T-cell (primary cell): ENCODE measurements around the gene SEL1L2. TPM values are rescaled to one million over a fixed set of nuclear protein-coding genes. Genes with fewer than 3 reads are reported as not detected.

Experiments used
- ATAC-seq, 4 experiments: fragments of 200-7000 bp in 3 of 4; fragments of 150-1000 bp in 1 of 4; cut with Tn5 transposase; replicated peaks in 1 of 4; 1 replicate in 3 of 4; 2 replicates in 1 of 4; pipeline ENCODE4 v1.10.0; 2021; ENCODE audit warnings: moderate library complexity in 3 of 4, mild to moderate bottlenecking in 2 of 4, moderate number of reproducible peaks in 1 of 4
- CTCF ChIA-PET, 2 donors: fragments of 300-600 bp; sonication (Branson Sonifier 250); formaldehyde crosslinking; loops; one replicate each; lab custom pipeline; 2022; ENCODE audit warnings: antibody characterized with exemption in 2 of 2; lab: Charles Lee
- POLR2A ChIA-PET, 2 donors: fragments of 300-600 bp; sonication (Branson Sonifier 250); formaldehyde crosslinking; loops; one replicate each; lab custom pipeline; 2022; ENCODE audit warnings: antibody characterized with exemption in 2 of 2; lab: Charles Lee
- DNase-seq, 35 experiments: peaks; one replicate each; pipeline versions ENCODE4 v3.0.0 to v3.0.0-alpha.2; 2013 to 2023
- H3K27ac ChIP-seq: one replicate; pipeline ENCODE4 v1.5.1; 2013; ENCODE audit warnings: low read length
- H3K27me3 ChIP-seq, 2 experiments: replicated peaks in 1 of 2; 1 replicate in 1 of 2; 2 replicates in 1 of 2; pipeline versions ENCODE4 v1.6.1 to v1.7.0; 2013; ENCODE audit warnings: low read length in 1 of 2, mixed read lengths in 1 of 2; ENCODE audit not compliant: control insufficient read depth in 2 of 2, insufficient read depth in 2 of 2; ENCODE audit errors: extremely low read depth in 1 of 2
- H3K36me3 ChIP-seq, 2 donors: 1 replicate in 1 of 2; 2 replicates in 1 of 2; pipeline versions ENCODE4 v1.6.1 to v1.7.0; 2013; ENCODE audit warnings: low read length in 1 of 2; ENCODE audit not compliant: control insufficient read depth in 2 of 2, insufficient read depth in 1 of 2; ENCODE audit errors: extremely low read depth in 1 of 2
- H3K4me1 ChIP-seq, 2 experiments: 1 replicate in 1 of 2; 2 replicates in 1 of 2; pipeline versions ENCODE4 v1.6.1 to v1.7.0; 2013; ENCODE audit warnings: low read length in 2 of 2, mixed read lengths in 1 of 2; ENCODE audit not compliant: insufficient read depth in 2 of 2, control insufficient read depth in 1 of 2; ENCODE audit errors: extremely low read depth in 1 of 2
- H3K4me3 ChIP-seq, 2 donors: 1 replicate in 1 of 2; 2 replicates in 1 of 2; pipeline versions ENCODE4 v1.5.1 to v1.7.0; 2013; ENCODE audit warnings: mild to moderate bottlenecking in 2 of 2, low read length in 1 of 2, moderate library complexity in 1 of 2; ENCODE audit not compliant: control insufficient read depth in 1 of 2; ENCODE audit errors: extremely low read depth in 1 of 2
- H3K9me3 ChIP-seq: 2 replicates; pipeline ENCODE4 v1.7.0; 2013
- H3K27ac Mint-ChIP-seq, 2 donors: one replicate each; pipeline ENCODE4 v1.8.0; 2020 to 2021; ENCODE audit warnings: mild to moderate bottlenecking in 2 of 2, mixed read lengths in 2 of 2
- H3K27me3 Mint-ChIP-seq, 2 donors: one replicate each; pipeline ENCODE4 v1.8.0; 2021 to 2022; ENCODE audit warnings: mixed read lengths in 2 of 2
- H3K36me3 Mint-ChIP-seq: one replicate; pipeline ENCODE4 v1.8.0; 2021; ENCODE audit warnings: mixed read lengths
- H3K4me1 Mint-ChIP-seq, 3 donors: one replicate each; pipeline ENCODE4 v1.8.0; 2020 to 2022; ENCODE audit warnings: mixed read lengths in 3 of 3, mild to moderate bottlenecking in 1 of 3
- H3K4me3 Mint-ChIP-seq, 3 donors: one replicate each; pipeline ENCODE4 v1.8.0; 2020 to 2022; ENCODE audit warnings: mild to moderate bottlenecking in 3 of 3, mixed read lengths in 3 of 3, moderate library complexity in 3 of 3
- H3K9me3 Mint-ChIP-seq, 3 donors: one replicate each; pipeline ENCODE4 v1.8.0; 2020 to 2022; ENCODE audit warnings: mixed read lengths in 3 of 3
- WGBS: methylation state at CpG from one replicate; pipeline ENCODE4 v1.1.5; 2013; ENCODE audit warnings: missing lambda C conversion rate; ENCODE audit not compliant: insufficient coverage; 5-methylcytosine and 5-hydroxymethylcytosine counted together
- total RNA-seq, 35 experiments: library from RNA in 6 of 35; stranded (reverse) in 6 of 35; fragments of 120-200 nt in 1 of 35; gene quantifications; one replicate each; pipeline versions ENCODE4 v1.2.1 to v1.2.4 and lab custom pipeline; 2013 to 2026

Gene SEL1L2
- total RNA-seq, 5 donors from 2014 or later (not counting 1 experiment from before 2014, with no cell fraction given), result not detected

DNA sequence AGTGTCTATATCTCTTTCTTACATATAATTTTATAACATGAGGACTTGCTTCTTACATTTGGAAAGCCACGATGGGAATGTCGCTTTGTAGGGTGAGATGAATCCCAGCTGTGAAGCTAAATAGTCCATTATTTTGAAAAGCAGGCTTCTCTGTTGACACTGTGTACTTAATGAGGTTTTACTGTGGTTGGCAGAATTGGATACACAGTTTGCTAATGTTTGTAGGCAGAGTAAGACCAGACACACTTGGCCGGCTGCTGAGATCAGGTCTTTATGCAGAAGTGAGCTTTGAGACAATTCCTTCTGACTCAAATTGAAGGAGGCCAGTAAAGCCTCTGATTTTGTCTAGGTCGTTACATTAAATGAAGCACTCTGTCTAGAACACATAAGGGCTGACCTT, 112.6 kb downstream of the SEL1L2 start:
- Histone ChIP-seq H3K4me3 (no peak overlapping the region), H3K36me3 (no peaks in the 10 kb centered on the region), H3K27ac (no peak overlapping the region), H3K4me1 (no peaks in the 10 kb centered on the region), H3K9me3 (no peaks in the 10 kb centered on the region), H3K27me3 (peaks cover 0 to 7% of the 10 kb centered on the region in 2 experiments)
- no peak for DNase-seq
- Mint-ChIP-seq H3K27ac (no peak overlapping the region), H3K4me1 (no peaks in the 10 kb centered on the region), H3K9me3 (no peaks in the 10 kb centered on the region), H3K27me3 (peaks cover 0 to 6% of the 10 kb centered on the region in 2 donors), H3K36me3 (no peaks in the 10 kb centered on the region), H3K4me3 (no peak overlapping the region)
- WGBS, result 71% methylated on average over 2 of the region's 4 CpGs
- ATAC-seq, result no peak
- ChIA-PET CTCF (interaction anchor here in 1 of 2 donors (0.6 kb wide), 1 partner anchor 276 kb away, joined by 3 read pairs; no protein-coding TSS in a partner anchor), POLR2A (no interaction called here)

DNA sequence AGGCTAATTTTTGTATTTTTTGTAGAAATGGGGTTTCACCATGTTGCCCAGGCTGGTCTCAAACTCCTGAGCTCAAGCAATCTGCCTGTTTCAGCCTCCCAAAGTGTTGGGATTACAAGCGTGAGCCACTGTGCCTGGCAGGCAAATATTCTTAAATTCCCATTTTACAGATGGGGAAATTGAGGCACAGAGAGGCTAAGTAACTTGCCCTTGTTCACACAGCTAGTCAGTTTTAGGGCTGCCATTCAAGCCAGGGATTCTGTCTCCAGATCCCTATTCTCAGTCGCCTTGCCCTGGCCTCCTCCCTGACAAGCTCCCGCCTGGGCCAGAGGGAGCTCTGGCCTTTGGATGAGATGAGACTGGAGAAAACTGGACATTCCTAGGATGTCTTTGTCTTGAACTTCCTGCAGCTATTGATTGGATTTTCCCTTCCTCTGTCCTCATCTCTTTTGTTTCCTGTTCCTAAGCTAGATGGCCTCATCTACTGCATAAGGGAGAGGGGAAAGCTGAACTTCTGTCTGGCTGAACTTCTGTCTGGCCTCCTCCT, 115.1 kb downstream of the SEL1L2 start:
- CTCF ChIA-PET, result no interaction called here
- no peak for DNase-seq
- ATAC-seq, result no peak
- Mint-ChIP-seq H3K4me1 (no peaks in the 10 kb centered on the region), H3K27ac (no peak overlapping the region), H3K36me3 (no peaks in the 10 kb centered on the region), H3K27me3 (peaks cover under 1 to 12% of the 10 kb centered on the region in 2 donors), H3K9me3 (peaks cover 0 to 3% (median 0%) of the 10 kb centered on the region in 3 donors), H3K4me3 (no peak overlapping the region)
- no peaks in the 10 kb centered on the region for H3K36me3 ChIP-seq
- POLR2A ChIA-PET, result no interaction called here
- no peak overlapping the region for H3K4me3 ChIP-seq
- no peaks in the 10 kb centered on the region for H3K4me1 ChIP-seq
- no CpG with 5 or more reads among the region's 3 CpGs for WGBS
- peaks cover 0 to 7% of the 10 kb centered on the region in 2 experiments for H3K27me3 ChIP-seq
- no peaks in the 10 kb centered on the region for H3K9me3 ChIP-seq
- no peak overlapping the region for H3K27ac ChIP-seq

DNA sequence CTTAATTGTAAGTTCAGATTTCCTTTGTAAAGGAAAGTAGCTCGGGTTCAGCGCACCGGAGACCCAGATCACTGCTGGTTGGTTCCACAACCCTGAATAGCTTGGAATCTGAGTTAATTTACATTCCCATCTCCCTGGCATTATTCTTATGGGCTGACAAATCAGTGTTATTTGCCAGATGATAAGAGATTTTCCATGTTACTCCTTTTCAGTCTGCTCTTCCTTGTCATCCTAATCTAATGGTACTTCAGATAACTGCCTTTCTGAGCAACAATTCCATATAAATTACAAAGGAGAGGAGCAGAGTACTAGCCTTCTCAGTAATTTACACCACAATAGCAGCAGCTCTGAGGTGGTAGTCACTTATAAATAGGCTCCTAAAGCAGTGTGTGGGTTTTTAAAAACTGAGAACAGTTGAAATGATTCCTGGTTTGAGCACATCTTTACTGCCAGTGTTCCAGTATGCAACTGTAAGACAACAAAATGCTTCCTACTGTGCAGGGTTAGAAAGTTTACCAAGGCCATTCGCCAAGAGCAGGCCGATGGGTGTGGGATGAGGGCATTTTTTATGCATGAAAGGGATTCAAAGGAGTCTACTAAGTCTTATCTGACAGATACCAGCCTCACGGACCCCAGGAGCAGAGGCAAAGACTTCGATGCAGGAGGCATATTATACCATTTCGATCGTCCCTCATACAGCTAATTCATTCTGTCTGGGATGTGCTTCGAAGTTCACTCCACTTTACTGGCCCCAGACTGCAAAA, 115.8 kb downstream of the SEL1L2 start:
- Histone ChIP-seq H3K27me3 (peaks cover 0 to 7% of the 10 kb centered on the region in 2 experiments), H3K9me3 (no peaks in the 10 kb centered on the region), H3K27ac (no peak overlapping the region), H3K4me3 (no peak overlapping the region), H3K36me3 (no peaks in the 10 kb centered on the region), H3K4me1 (no peaks in the 10 kb centered on the region)
- POLR2A ChIA-PET, result no interaction called here
- no peak overlapping the region for H3K4me3 Mint-ChIP-seq
- H3K27ac Mint-ChIP-seq, result no peak overlapping the region
- no peaks in the 10 kb centered on the region for H3K4me1 Mint-ChIP-seq
- H3K36me3 Mint-ChIP-seq, result no peaks in the 10 kb centered on the region
- peaks cover 0 to 3% (median 0%) of the 10 kb centered on the region in 3 donors for H3K9me3 Mint-ChIP-seq
- H3K27me3 Mint-ChIP-seq, result peaks cover 2 to 12% of the 10 kb centered on the region in 2 donors
- ATAC-seq, result no peak
- no peak for DNase-seq
- no CpG with 5 or more reads among the region's 10 CpGs for WGBS
- CTCF ChIA-PET, result no interaction called here

DNA sequence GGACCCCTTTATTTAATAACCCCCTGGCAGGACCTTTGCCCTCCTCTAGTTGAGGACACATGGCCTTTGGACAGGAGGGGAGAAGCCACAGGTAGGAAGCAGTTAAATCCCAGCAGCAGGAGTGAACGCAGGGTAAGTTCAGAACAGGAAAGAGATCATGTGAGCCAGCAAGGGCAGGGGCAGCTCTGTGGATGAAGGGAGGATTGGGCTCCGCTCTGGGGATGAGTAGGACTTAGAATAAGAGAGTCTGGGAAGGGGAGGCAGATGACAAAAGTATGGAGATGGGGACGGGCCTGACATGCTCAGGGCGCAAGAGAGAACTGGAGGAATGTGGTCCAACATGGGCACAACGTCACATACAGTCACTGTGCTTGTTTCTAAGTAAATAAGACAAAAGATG, 116.6 kb downstream of the SEL1L2 start:
- ATAC-seq, result no peak
- ChIA-PET POLR2A (no interaction called here), CTCF (no interaction called here)
- H3K9me3 Mint-ChIP-seq, result peaks cover 0 to 3% (median 0%) of the 10 kb centered on the region in 3 donors
- H3K27me3 Mint-ChIP-seq, result peaks cover 2 to 12% of the 10 kb centered on the region in 2 donors
- Histone ChIP-seq H3K9me3 (no peaks in the 10 kb centered on the region), H3K4me3 (no peak overlapping the region), H3K27ac (no peak overlapping the region), H3K4me1 (no peaks in the 10 kb centered on the region), H3K27me3 (peaks cover 0 to 7% of the 10 kb centered on the region in 2 experiments), H3K36me3 (no peaks in the 10 kb centered on the region)
- H3K36me3 Mint-ChIP-seq, result no peaks in the 10 kb centered on the region
- no peak for DNase-seq
- H3K27ac Mint-ChIP-seq, result no peak overlapping the region
- WGBS, result 70% methylated on average over 4 of the region's 5 CpGs
- no peak overlapping the region for H3K4me3 Mint-ChIP-seq
- H3K4me1 Mint-ChIP-seq, result no peaks in the 10 kb centered on the region

DNA sequence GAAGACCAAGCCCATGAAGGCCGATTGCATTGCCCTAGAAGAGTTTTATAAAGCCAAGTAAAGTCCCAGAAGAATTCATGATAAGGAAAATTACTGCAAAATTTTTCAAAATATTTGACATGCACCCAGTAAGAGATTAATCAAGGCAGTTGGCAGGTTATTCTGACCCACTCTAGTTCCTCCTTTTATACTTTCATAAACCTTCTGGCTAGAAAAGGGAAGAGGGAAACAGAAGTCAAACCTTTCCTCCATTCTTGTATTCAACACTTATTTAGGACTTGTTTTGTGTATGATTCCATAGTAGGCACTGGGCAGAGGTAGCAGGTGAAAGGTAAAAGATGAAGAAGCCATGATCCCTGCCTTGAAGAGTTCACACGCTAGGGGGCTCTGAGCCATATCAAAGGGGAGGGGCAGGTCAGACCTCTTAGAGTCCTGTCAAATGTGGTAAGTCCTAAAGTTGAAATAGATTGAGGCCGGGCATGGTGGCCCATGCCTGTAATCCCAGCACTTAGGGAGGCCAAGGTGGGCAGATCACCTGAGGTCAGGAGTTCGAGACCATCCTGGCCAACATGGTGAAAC, 120.2 kb downstream of the SEL1L2 start:
- no peak overlapping the region for H3K27ac Mint-ChIP-seq
- peaks cover 2 to 12% of the 10 kb centered on the region in 2 donors for H3K27me3 Mint-ChIP-seq
- ChIA-PET CTCF (no interaction called here), POLR2A (no interaction called here)
- no peaks in the 10 kb centered on the region for H3K36me3 Mint-ChIP-seq
- H3K4me1 Mint-ChIP-seq, result no peaks in the 10 kb centered on the region
- no peak for DNase-seq
- H3K4me1 ChIP-seq, result no peaks in the 10 kb centered on the region
- peaks cover 0 to 5% of the 10 kb centered on the region in 2 experiments for H3K27me3 ChIP-seq
- peaks cover 0 to 3% (median 0%) of the 10 kb centered on the region in 3 donors for H3K9me3 Mint-ChIP-seq
- no peak overlapping the region for H3K4me3 Mint-ChIP-seq
- no peaks in the 10 kb centered on the region for H3K36me3 ChIP-seq
- no peak overlapping the region for H3K4me3 ChIP-seq
- no peak for ATAC-seq
- H3K27ac ChIP-seq, result no peak overlapping the region
- WGBS, result 44% methylated on average over 1 of the region's 4 CpGs
- H3K9me3 ChIP-seq, result no peaks in the 10 kb centered on the region

DNA sequence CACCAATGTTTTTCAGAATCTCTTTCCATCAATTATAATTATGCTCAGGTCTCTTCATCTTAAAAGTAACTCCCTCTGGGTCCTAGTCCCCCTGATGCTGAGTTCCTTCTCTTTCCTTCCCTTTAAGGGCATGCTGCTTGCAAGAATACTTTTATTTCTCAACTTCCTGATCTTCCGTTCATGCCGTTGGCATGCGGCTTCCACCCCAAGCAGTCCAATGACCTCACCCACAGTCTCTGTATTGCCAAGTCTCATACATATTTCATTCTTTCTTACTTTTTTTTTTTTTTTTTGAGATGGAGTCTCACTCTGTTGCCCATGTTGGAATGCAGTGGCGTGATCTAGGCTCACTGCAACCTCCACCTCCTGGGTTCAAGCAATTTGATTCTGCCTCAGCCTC, 122.1 kb downstream of the SEL1L2 start:
- no peaks in the 10 kb centered on the region for H3K36me3 ChIP-seq
- Mint-ChIP-seq H3K4me1 (no peaks in the 10 kb centered on the region), H3K4me3 (no peak overlapping the region), H3K27me3 (peaks cover 2 to 13% of the 10 kb centered on the region in 2 donors), H3K9me3 (peaks cover 0 to 3% (median 0%) of the 10 kb centered on the region in 3 donors), H3K27ac (no peak overlapping the region), H3K36me3 (no peaks in the 10 kb centered on the region)
- ChIA-PET POLR2A (no interaction called here), CTCF (no interaction called here)
- no peak overlapping the region for H3K27ac ChIP-seq
- no peak overlapping the region for H3K4me3 ChIP-seq
- no peaks in the 10 kb centered on the region for H3K4me1 ChIP-seq
- H3K9me3 ChIP-seq, result no peaks in the 10 kb centered on the region
- 80% methylated on average over 1 of the region's 4 CpGs for WGBS
- H3K27me3 ChIP-seq, result no peaks in the 10 kb centered on the region
- no peak for DNase-seq
- no peak for ATAC-seq
